GOT3 (cell line): ENCODE results near the gene ARL2BP.

ENCODE experiments used
- DNase-seq: peaks from one replicate; lab custom pipeline; 2025; ENCODE audit warnings: mixed read lengths; lab: John Stamatoyannopoulos, UW

Gene ARL2BP

GRCh38 chr16:57235128-57236021 is 9.7 kb upstream of the ARL2BP start:
- no peak for DNase-seq

GRCh38 chr16:57236022-57236350 is 9.1 kb upstream of the ARL2BP start:
- DNase-seq: no peak

GRCh38 chr16:57238682-57239081 is 6.4 kb upstream of the ARL2BP start:
- no peak for DNase-seq

- DNase-seq: no peak
Measured at GRCh38 chr16:57239107-57239506, 6.0 kb upstream of the ARL2BP start.

- DNase-seq: no peak
Measured at GRCh38 chr16:57240851-57241250, 4.2 kb upstream of the ARL2BP start.

GRCh38 chr16:57242650-57243049 is 2.4 kb upstream of the ARL2BP start:
- DNase-seq: no peak

- DNase-seq: no peak
Measured at GRCh38 chr16:57244463-57244766, 644 bp upstream of the ARL2BP start.

- DNase-seq: no peak
Measured at GRCh38 chr16:57245472-57246113, 534 bp downstream of the ARL2BP start.

- no peak for DNase-seq
Measured at GRCh38 chr16:57251352-57251751, 6.3 kb downstream of the ARL2BP start.

GRCh38 chr16:57252148-57252721 is 7.2 kb downstream of the ARL2BP start:
- no peak for DNase-seq

GRCh38 chr16:57253466-57253865 is 8.4 kb downstream of the ARL2BP start:
- no peak for DNase-seq

GRCh38 chr16:57255686-57256415 is 10.8 kb downstream of the ARL2BP start:
- DNase-seq: no peak

GRCh38 chr16:57256601-57257395 is 11.7 kb downstream of the ARL2BP start:
- DNase-seq: no peak

- DNase-seq: no peak
Measured at GRCh38 chr16:57257455-57258070, 12.5 kb downstream of the ARL2BP start.

GRCh38 chr16:57258226-57258909 is 13.3 kb downstream of the ARL2BP start:
- DNase-seq: no peak

- DNase-seq: no peak
Measured at GRCh38 chr16:57258910-57259475, 13.9 kb downstream of the ARL2BP start.

GRCh38 chr16:57260294-57260929 is 15.4 kb downstream of the ARL2BP start:
- DNase-seq: no peak

GRCh38 chr16:57261806-57262205 is 16.7 kb downstream of the ARL2BP start:
- no peak for DNase-seq

- DNase-seq: no peak
Measured at GRCh38 chr16:57262841-57263540, 17.9 kb downstream of the ARL2BP start.
